GM03348 (cell line): ENCODE measurements around the gene UBE2QL1.

ENCODE experiments used
- DNase-seq: peaks from one replicate; pipeline ENCODE4 v3.0.0; 2012; ENCODE audit warnings: low spot score

Gene UBE2QL1

GRCh38 chr5:6455571-6456200 is 7.0 kb downstream of the UBE2QL1 start:
- no peak for DNase-seq

- no peak for DNase-seq
Measured at GRCh38 chr5:6456766-6457370, 8.2 kb downstream of the UBE2QL1 start.

- DNase-seq, result no peak
Measured at GRCh38 chr5:6457592-6457991, 8.9 kb downstream of the UBE2QL1 start.

- DNase-seq, result no peak
Measured at GRCh38 chr5:6458833-6459232, 10.2 kb downstream of the UBE2QL1 start.

- DNase-seq, result no peak
Measured at GRCh38 chr5:6459896-6460295, 11.2 kb downstream of the UBE2QL1 start.

- no peak for DNase-seq
Measured at GRCh38 chr5:6461006-6461405, 12.3 kb downstream of the UBE2QL1 start.

GRCh38 chr5:6461793-6462650 is 13.4 kb downstream of the UBE2QL1 start:
- no peak for DNase-seq

GRCh38 chr5:6462671-6463070 is 14.0 kb downstream of the UBE2QL1 start:
- no peak for DNase-seq

- no peak for DNase-seq
Measured at GRCh38 chr5:6464441-6464840, 15.8 kb downstream of the UBE2QL1 start.

- DNase-seq, result no peak
Measured at GRCh38 chr5:6465831-6466790, 17.5 kb downstream of the UBE2QL1 start.

GRCh38 chr5:6466975-6467567 is 18.4 kb downstream of the UBE2QL1 start:
- no peak for DNase-seq

GRCh38 chr5:6467591-6467990 is 18.9 kb downstream of the UBE2QL1 start:
- no peak for DNase-seq

GRCh38 chr5:6468104-6468503 is 19.4 kb downstream of the UBE2QL1 start:
- DNase-seq, result no peak

GRCh38 chr5:6468870-6469269 is 20.2 kb downstream of the UBE2QL1 start:
- no peak for DNase-seq

GRCh38 chr5:6469836-6470235 is 21.2 kb downstream of the UBE2QL1 start:
- DNase-seq, result no peak

GRCh38 chr5:6470672-6471071 is 22.0 kb downstream of the UBE2QL1 start:
- DNase-seq, result no peak

GRCh38 chr5:6471252-6471651 is 22.6 kb downstream of the UBE2QL1 start:
- DNase-seq, result no peak

- no peak for DNase-seq
Measured at GRCh38 chr5:6472792-6473191, 24.1 kb downstream of the UBE2QL1 start.

- no peak for DNase-seq
Measured at GRCh38 chr5:6473284-6473683, 24.6 kb downstream of the UBE2QL1 start.

- DNase-seq, result no peak
Measured at GRCh38 chr5:6475626-6476312, 27.1 kb downstream of the UBE2QL1 start.

- no peak for DNase-seq
Measured at GRCh38 chr5:6476313-6476661, 27.6 kb downstream of the UBE2QL1 start.
